ENCODE measurements around the gene RNF44.

The RNF44 gene

DNA sequence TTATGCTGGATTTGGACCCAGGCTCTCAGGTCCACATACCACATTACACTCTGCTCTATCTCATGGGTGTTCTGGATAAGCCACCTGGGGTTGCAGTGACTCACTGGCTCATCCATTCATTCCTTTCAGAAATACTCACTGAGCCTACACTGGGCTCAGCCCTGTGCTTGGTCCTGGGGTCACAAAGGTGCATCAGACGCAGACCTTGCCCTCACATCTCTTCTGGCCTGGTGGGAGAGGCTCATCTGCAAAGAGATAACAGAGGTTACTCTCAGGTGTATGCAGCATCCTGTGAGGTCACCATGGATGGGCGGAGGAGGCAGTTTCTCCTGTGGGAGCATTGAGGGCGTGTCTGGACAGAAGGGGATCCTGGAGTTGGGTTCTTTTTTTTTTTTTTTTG lies 24.1 kb upstream of the RNF44 start:
- H3K27me3 ChIP-seq (replicated peaks; ENCODE audit: insufficient read depth, low read length), result peaks cover 5% of the 10 kb centered on the region; the same call in 1 of the 2 replicates
- TF ChIP-seq EZH2phosphoT487 (IDR thresholded peaks at IDR 0.05; ENCODE audit: low read length) (no peak), CTCF (IDR thresholded peaks at IDR 0.05; ENCODE audit: low read length) (no peak), EZH2 (optimal IDR thresholded peaks at IDR 0.05; ENCODE audit: low read depth, low read length) (no peak)
- H3K9ac ChIP-seq (ENCODE audit: low read length), result no peak overlapping the region
- no peak overlapping the region for H2AFZ ChIP-seq (ENCODE audit: low read length)
- no peak overlapping the region for H3K4me2 ChIP-seq (ENCODE audit: low read depth, low read length)
- H3K27ac ChIP-seq (ENCODE audit: low read length), result no peak overlapping the region
- H3K4me3 ChIP-seq (ENCODE audit: low read length), result no peak overlapping the region
- no peak for DNase-seq
- H3K36me3 ChIP-seq (replicated peaks; ENCODE audit: insufficient read depth, low read length), result no peaks in the 10 kb centered on the region
- H3F3A ChIP-seq (ENCODE audit: insufficient read depth, low read length), result no peaks in the 10 kb centered on the region
- H3K4me1 ChIP-seq (ENCODE audit: low read length), result no peaks in the 10 kb centered on the region
- H4K20me1 ChIP-seq (ENCODE audit: insufficient read depth, low read length), result no peaks in the 10 kb centered on the region
- no peaks in the 10 kb centered on the region for H3K9me3 ChIP-seq (replicated peaks; ENCODE audit: insufficient read depth, low read length)
- H3K9me2 ChIP-seq (replicated peaks; ENCODE audit: insufficient read depth, low read length), result no peaks in the 10 kb centered on the region
- no peaks in the 10 kb centered on the region for H3K79me2 ChIP-seq (ENCODE audit: low read length)

- H3K9me3 ChIP-seq (replicated peaks; ENCODE audit: insufficient read depth, low read length), result no peaks in the 10 kb centered on the region
- no peak overlapping the region for H3K9ac ChIP-seq (ENCODE audit: low read length)
- no peaks in the 10 kb centered on the region for H3K27me3 ChIP-seq (replicated peaks; ENCODE audit: insufficient read depth, low read length)
- no peak overlapping the region for H3K4me3 ChIP-seq (ENCODE audit: low read length)
- no peak overlapping the region for H3K27ac ChIP-seq (ENCODE audit: low read length)
- H4K20me1 ChIP-seq (ENCODE audit: insufficient read depth, low read length), result no peaks in the 10 kb centered on the region
- H3K4me2 ChIP-seq (ENCODE audit: low read depth, low read length), result no peak overlapping the region
- H3K79me2 ChIP-seq (ENCODE audit: low read length), result no peaks in the 10 kb centered on the region
- H3F3A ChIP-seq (ENCODE audit: insufficient read depth, low read length), result no peaks in the 10 kb centered on the region
- DNase-seq, result no peak
- no peak overlapping the region for H2AFZ ChIP-seq (ENCODE audit: low read length)
- no peaks in the 10 kb centered on the region for H3K36me3 ChIP-seq (replicated peaks; ENCODE audit: insufficient read depth, low read length)
- TF ChIP-seq EZH2phosphoT487 (IDR thresholded peaks at IDR 0.05; ENCODE audit: low read length), result no peak
- no peak for TF ChIP-seq CTCF (IDR thresholded peaks at IDR 0.05; ENCODE audit: low read length)
- no peak for TF ChIP-seq EZH2 (optimal IDR thresholded peaks at IDR 0.05; ENCODE audit: low read depth, low read length)
- H3K4me1 ChIP-seq (ENCODE audit: low read length), result no peaks in the 10 kb centered on the region
- no peaks in the 10 kb centered on the region for H3K9me2 ChIP-seq (replicated peaks; ENCODE audit: insufficient read depth, low read length)
These were observed 23.2 kb upstream of the RNF44 start for GRCh38 chr5:176560364-176560763.

- no peak overlapping the region for H2AFZ ChIP-seq (ENCODE audit: low read length)
- DNase-seq, result peak; percentile 34
- no peaks in the 10 kb centered on the region for H3F3A ChIP-seq (ENCODE audit: insufficient read depth, low read length)
- no peak overlapping the region for H3K27ac ChIP-seq (ENCODE audit: low read length)
- H4K20me1 ChIP-seq (ENCODE audit: insufficient read depth, low read length), result no peaks in the 10 kb centered on the region
- H3K79me2 ChIP-seq (ENCODE audit: low read length), result no peaks in the 10 kb centered on the region
- no peaks in the 10 kb centered on the region for H3K9me2 ChIP-seq (replicated peaks; ENCODE audit: insufficient read depth, low read length)
- H3K9ac ChIP-seq (ENCODE audit: low read length), result no peak overlapping the region
- no peak overlapping the region for H3K4me2 ChIP-seq (ENCODE audit: low read depth, low read length)
- no peaks in the 10 kb centered on the region for H3K9me3 ChIP-seq (replicated peaks; ENCODE audit: insufficient read depth, low read length)
- no peaks in the 10 kb centered on the region for H3K4me1 ChIP-seq (ENCODE audit: low read length)
- H3K36me3 ChIP-seq (replicated peaks; ENCODE audit: insufficient read depth, low read length), result no peaks in the 10 kb centered on the region
- no peaks in the 10 kb centered on the region for H3K27me3 ChIP-seq (replicated peaks; ENCODE audit: insufficient read depth, low read length)
- H3K4me3 ChIP-seq (ENCODE audit: low read length), result no peak overlapping the region
- TF ChIP-seq EZH2phosphoT487 (IDR thresholded peaks at IDR 0.05; ENCODE audit: low read length), result no peak
- TF ChIP-seq CTCF (IDR thresholded peaks at IDR 0.05; ENCODE audit: low read length), result peak; percentile 22; the same call in 1 of the 2 replicates
These were observed 22.5 kb upstream of the RNF44 start for GRCh38 chr5:176559683-176560082.

Measured in MM.1S (cell line).